Jurkat, Clone E6-1 (cell line): ENCODE measurements around the gene LAX1. TPM values are rescaled to one million over a fixed set of nuclear protein-coding genes. Genes with fewer than 3 reads are reported as not detected.
"Not testable (repeated sequence)": the region's sequence is repeated elsewhere in the genome, so short reads cannot be mapped to it uniquely, and the experiment has no call there.

Source experiments
- DNase-seq: peaks from one replicate; pipeline ENCODE4 v3.0.0-alpha.2; 2011; ENCODE audit warnings: low read depth, low spot score
- H3K4me3 ChIP-seq: 2 replicates; pipeline ENCODE4 v1.5.1; 2011; ENCODE audit warnings: mild to moderate bottlenecking, low read length, control low read depth, moderate library complexity
- polyA plus RNA-seq: library from polyadenylated mRNA; unstranded; fragments of >200 nt; gene quantifications from one replicate; pipeline ENCODE4 v1.2.1, GENCODE V29; 2012; ENCODE audit warnings: missing spikeins; ENCODE audit not compliant: insufficient read length, insufficient read depth

LAX1 gene
- polyA plus RNA-seq, result 20.9 TPM

DNA sequence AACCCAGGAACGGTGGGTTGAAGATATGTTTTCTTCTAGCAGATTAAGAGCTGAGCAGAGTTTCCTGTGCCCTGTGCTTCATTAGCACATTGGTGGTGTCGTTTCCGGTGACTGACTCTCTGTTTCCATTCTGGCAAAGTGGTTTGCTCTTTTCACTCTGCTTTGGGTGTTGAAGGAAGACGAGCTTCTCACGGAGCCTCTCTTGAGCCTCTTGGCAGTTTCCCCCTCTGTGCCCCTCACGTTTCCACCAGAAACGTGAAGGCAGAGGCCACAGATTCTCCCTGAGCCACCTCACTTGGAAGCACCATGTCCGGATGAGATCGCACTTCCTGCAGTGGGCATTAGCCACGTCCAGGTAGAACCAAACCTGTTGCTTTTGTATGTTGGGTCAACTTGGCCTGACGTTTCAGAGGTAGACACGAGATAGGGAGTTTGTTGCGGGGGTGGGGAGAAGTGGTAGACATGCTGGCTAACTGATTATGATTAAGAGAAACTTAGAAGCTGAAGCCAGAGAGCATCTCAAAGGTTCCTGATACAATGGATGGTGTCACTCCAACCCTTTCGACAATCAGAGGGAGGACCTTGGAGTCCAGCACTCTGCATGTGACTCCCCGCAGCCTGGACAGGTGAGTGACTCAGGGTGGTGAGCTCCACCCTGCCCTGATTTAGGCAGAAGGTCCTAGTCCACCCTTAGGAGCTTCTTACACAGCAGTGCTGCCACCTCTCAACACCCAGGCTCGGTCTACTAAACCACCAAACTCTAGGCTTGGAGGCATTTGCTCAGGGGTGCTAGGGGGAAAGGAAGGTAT is at the start of gene LAX1:
Gene LAX1 (plus strand): TSS at position 155 of the 809 bp plus-strand sequence. CDS start 383 bp downstream, at position 538.
- DNase-seq, result peak; percentile 98
- peak within 1 kb of the TSS; percentile 74 for H3K4me3 ChIP-seq

GRCh38 chr1:203717120-203717519 is 47.9 kb upstream of the LAX1 start:
- DNase-seq, result no peak
- no peak overlapping the region for H3K4me3 ChIP-seq

DNA sequence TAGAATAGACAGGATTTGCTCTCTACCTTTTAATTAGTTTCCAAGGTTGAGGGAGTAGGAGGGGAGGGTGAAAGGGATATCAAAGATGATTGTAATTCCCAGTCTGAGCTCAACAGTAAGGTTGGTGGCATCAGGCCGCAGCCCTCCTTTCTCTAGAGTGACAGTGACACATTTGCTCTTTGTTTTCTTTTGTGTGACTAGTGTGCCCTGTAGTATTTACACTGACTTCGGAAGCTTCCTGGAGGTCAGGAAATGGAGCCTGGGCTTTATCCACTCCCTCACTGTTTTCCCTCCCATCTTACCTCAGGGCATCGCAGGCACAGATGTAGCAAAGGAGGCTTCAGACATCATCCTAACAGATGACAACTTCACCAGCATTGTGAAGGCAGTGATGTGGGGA is 44.7 kb upstream of the LAX1 start:
- H3K4me3 ChIP-seq, result no peak overlapping the region
- no peak for DNase-seq

- H3K4me3 ChIP-seq, result no peak overlapping the region
- DNase-seq, result no peak
These were observed 42.1 kb upstream of the LAX1 start for GRCh38 chr1:203722909-203723308.

- no peak for DNase-seq
- no peak overlapping the region for H3K4me3 ChIP-seq
These were observed 38.5 kb upstream of the LAX1 start for GRCh38 chr1:203726417-203726867.

DNA sequence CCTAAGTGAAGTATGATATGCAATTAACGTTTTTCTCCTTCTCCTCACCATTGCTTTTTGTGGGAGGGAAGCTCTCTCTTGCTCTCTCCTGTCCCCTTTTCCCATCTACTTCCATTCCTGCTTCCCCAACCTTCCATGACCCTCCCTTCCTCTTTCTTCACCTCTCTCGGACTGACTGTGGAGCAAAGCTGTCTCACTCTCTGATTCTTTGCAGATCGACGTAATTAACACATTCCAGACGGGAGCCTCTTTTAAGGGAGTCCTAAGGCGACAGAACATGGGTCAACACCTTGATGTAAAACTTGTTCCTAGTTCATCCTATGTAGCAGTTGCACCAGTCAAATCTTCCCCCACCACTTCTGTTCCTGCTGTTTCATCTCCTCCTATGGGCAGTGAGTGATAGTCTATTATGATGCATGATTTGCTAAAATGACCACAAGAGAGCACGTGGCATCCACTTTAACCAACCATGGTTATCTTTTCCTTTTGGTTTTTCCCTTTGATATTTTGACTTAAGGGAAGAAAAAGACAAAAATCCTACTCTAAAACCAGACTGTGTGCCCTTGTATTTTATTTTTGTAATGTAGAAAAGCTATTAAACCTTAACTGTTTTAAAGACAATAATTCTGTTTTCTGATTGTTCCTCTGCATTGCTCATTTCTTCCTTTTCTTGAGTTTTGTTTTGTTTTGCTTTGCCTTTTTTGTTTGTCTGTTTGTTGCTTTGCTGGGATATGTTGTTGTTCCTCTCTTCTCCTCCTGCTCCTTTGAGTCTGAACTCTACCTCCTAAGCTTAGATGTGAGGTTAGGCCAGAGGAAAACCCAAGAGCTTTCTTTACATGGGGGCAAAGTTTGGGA is 31.7 kb upstream of the LAX1 start:
- DNase-seq, result no peak
- no peak overlapping the region for H3K4me3 ChIP-seq

DNA sequence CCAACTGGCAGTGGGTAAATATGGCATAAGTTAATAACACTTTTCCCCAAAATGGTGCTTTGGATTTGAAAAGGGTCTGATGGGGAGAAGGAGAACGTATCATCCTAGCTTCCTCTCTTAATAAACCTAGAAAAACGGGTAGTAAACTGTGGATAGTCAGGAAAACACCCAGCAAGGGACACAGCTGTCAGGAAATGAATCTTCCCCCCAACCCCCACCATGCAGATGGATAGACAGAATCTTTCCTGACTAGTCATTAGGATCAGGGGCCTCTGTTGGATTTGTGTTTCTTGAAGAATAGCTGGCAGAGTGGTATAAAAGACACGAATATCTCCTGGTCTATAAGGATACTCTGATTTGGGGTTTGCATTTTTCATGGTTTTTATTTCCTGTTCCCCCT is 22.5 kb upstream of the LAX1 start:
- DNase-seq, result no peak
- H3K4me3 ChIP-seq, result no peak overlapping the region

- DNase-seq, result no peak
- no peak overlapping the region for H3K4me3 ChIP-seq
These were observed 21.9 kb upstream of the LAX1 start for GRCh38 chr1:203743091-203743571.

DNA sequence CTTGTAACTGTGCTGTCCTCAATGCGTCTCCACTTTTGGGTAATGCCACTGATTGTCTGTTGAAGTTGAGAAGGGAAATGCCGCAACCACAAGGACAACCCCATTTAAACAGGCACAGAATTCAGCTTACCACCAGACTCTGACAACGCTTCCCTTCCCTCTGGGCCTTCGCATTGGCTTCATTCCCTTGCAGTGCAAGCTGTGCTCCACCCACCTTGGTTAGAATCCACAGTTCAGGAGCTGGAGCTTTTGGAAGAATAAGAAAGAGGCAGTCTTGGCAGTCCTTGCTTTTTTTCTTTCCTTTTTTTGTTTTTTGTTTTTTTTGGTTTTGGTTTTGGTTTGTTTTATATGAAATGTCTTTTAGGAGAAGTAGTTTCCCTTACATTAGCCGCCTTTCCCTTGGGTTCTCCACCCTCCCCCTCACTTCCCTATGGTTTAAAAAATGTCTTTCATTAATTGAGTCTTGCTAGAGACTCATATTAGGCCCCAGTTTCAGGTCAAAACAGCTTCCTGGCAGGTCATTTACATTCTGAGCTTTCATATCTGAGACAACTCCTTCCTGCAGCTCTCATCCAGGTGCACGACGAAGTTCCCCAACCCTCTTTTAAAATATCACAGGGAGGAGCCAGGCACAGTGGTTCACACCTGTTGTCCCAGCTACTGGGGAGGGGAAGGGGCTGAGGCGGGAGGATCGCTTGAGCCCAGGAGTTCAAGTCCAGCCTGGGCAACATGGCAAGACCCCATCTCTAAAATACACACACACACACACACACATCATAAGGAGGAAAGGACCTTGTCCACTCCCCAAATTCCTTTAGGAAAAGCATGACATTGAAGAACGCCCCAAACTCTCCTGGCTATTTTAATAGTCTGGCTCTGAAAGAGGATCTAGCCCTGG is 20.7 kb upstream of the LAX1 start:
- H3K4me3 ChIP-seq, result no peak overlapping the region
- peak; percentile 73 for DNase-seq

DNA sequence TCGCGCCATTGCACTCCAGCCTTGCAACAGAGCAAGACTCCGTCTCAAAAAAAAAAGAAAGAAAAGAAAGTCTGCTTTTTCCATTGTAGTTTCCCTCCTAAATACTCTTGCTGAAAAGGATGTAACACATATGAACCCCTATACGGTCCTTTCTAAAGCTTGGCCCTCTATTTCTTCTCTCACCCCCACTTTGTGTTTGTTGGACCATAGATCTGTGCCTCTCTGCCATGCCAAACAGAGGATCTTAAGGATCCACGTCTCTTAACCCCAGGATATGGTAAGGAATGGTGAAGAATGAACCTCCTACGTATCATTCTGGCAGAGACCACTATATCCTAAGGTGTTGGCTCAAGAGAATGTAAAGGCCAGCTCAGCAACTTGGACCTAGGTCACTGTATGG is 18.7 kb upstream of the LAX1 start:
- H3K4me3 ChIP-seq, result no peak overlapping the region
- no peak for DNase-seq

DNA sequence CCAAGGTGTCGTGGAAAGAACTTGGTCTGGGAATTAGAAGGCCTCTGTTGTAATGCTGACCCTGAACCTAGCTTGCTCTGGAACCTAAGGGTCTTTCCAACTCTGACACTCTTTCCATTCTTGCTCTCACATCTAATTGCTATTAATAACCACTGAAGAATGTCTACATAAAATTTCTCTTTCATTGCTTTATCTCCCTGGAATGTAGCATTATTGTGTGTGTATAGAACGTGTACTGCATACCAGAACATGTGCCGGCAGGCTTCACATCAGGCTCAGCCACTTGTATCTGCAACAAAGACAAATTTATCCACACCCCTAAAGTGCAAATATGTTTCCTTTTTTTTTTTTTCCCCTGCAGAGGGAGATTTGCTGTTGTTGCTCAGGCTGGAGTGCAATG is 13.9 kb upstream of the LAX1 start:
- H3K4me3 ChIP-seq, result no peak overlapping the region
- no peak for DNase-seq

DNA sequence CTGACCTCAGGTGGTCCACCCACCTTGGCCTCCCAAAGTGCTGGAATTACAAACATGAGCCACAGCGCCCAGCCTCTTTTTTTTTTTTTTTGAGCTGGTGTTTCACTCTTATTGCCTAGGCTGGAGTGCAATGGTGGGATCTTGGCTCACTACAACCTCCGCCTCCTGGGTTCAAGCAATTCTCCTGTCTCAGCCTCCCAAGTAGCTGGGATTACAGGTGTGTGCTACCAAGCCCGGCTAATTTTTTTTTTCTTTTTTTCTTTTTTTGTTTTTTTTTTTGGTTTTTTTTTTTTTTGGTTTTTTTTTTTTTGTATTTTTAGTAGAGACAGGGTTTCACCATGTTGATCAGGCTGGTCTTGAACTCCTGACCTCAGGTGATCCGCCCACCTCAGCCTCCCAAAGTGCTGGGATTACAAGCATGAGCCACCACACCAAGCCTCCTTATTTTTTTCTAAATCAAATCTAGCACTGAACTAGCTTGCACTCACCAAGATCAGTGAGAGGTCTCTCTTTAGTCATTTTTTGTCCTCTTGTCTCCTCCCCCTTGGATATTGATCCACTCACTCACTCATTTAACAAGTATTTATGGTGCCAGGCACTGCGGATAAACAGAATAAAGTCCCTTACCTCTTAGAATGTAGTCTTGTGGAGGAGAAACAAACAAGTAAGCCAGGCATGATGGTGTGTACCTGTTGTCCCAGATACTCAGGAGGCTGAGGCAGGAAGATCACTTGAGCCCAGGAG is 13.2 kb upstream of the LAX1 start:
- not testable (repeated sequence) for DNase-seq, H3K4me3 ChIP-seq

DNA sequence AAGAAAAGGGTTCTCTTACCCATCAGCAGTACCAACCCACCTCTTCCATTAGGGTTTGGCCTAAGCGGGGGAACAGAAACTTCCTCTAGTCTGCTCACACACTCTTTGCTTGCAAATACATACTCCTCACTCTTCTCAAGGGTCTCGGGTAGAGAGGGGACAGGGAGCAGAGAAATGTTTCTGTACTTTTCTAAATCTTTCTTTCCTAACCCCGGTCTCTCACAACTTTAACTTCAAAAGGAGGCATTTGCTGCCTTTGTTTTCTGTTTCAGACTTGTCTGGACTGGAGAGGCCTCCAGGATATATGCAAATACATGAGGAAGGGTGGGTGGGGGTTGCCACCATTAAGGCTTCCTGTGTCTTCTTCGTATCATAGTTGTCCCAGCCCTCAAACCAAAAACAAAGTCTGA is 10.5 kb upstream of the LAX1 start:
- DNase-seq, result no peak
- H3K4me3 ChIP-seq, result no peak overlapping the region

GRCh38 chr1:203756036-203756435 is 8.9 kb upstream of the LAX1 start:
- no peak for DNase-seq
- H3K4me3 ChIP-seq, result no peak overlapping the region

DNA sequence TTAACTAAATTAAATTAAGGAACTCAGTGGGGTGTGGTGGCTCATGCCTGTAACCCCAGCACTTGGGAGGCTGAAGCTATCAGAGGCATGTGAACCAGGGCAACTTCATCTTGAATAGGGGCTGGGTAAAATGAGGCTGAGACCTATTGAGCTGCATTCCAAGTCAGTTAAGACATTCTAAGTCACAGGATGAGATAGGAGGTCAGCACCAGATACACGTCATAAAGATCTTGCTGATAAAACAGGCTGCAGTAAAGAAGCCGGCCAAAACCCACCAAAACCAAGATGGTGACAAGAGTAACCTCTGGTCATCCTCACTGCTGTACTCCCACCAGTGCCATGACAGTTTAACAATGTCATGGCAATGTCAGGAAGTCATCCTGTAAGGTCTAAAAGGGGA is 6.2 kb upstream of the LAX1 start:
- DNase-seq, H3K4me3 ChIP-seq: not testable (repeated sequence)

- no peak for DNase-seq
- H3K4me3 ChIP-seq, result no peak overlapping the region
These were observed 4.5 kb upstream of the LAX1 start for GRCh38 chr1:203760506-203760905.

- DNase-seq, H3K4me3 ChIP-seq: not testable (repeated sequence)
These were observed 3.0 kb upstream of the LAX1 start for GRCh38 chr1:203761958-203762357.

DNA sequence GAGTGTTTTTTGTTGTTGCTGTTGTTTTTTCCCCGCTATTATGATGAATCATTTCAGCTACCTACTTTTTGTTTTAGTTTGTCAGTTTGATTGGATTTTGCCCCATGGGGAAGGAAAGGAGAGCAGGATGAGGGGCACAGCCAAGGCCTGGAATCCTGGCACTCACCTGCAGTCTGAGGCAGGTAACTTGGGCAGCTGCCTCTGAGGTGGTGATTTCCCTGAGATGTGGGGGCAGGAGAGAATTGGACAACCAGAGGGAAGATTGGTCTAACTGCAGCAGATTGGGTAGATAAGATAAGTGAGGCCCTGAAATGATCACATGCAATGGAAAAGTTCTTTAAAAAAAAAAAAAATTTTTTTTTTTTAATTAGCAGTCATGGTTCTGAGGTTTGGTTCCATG is 1.5 kb upstream of the LAX1 start:
- no peak for DNase-seq
- no peak overlapping the region for H3K4me3 ChIP-seq
